Ramos (cell line): ENCODE data around the gene ARHGAP29.

ENCODE experiments used
- in situ Hi-C: fragments of 300-500 bp; cut with MboI; formaldehyde crosslinking; loops from one replicate; pipeline ENCODE4 v1.14.3; 2022; ENCODE audit warnings: low sequenced_read_pairs; ENCODE audit not compliant: unreplicated experiment

Gene ARHGAP29

DNA sequence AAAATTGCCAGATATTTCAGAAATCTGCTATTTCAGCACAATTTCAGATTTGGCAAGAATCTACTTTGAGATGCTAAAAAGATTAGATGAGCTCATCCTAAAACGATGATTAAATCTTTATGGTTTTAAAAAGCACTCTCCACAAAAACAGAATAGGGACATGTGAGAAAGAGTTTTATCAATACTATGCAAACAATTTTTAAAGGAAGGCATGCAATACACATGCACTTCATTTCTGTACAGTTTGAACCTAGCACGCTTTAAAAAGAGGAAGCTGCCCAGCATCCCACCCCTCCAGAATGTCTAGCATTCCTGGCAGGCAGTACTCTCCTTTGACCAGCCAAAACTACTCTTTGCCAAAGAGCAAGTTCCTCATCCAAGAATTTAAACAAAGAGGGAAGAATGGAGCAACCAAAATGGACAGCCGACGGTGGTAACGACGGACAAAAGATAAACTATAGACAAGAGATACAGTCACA is 1.3 kb downstream of the ARHGAP29 start:
- in situ Hi-C loops: no loop called here

DNA sequence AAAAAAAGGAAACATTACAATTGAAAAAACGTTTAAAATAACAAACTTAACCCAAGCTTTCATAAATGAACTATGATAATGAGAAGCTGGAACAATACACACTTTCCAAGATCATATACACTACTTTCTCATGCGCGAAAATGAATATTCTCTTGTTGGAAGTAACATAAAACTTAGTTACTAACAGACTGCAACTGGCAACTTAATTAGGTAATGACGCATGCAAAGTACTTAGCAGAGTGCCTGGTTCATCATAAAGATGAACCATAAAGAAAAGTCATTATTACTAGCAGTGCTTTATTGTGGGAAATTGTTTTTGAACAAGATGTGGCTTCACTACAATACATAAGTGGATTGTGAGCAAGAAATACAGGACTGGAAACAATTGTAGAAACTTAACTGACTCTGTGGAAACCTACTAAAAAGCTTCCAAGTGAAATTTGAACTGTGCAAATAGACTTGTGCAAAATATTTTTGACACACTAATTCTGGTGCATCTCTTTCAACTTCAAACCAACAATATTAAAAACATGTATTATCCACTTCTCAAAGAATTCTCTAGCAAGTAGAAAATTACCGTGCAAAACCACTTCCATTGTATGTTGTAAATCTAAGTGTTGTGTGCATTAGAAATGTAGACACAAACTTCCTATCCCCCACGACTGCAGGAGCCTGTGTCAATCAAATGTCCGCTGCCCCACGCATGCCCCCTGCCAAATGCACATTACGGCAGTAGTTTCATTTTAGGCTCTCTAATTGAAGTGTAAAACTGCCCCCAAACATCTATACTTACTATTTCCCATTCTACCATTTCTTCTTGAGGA is 2.0 kb downstream of the ARHGAP29 start:
- in situ Hi-C loops: no loop called here

DNA sequence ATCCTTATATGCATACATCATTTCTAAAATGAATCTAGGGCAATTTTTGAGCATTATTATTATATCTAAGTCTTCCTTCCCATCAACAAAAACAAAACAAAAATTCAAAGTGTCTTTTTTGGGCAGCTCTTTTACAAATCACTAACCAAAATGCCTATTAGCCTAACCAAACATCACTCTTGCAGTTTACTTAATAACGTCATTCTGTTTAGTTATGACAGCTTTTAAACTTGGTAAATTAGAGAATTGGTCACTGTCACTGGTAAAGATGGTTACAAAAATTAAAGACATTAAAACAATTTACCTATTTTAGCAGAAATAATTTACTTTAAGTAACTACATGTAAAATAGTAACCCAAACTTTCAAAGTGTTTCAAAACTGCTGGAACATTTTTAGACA is 2.8 kb downstream of the ARHGAP29 start:
- in situ Hi-C loops: no loop called here

DNA sequence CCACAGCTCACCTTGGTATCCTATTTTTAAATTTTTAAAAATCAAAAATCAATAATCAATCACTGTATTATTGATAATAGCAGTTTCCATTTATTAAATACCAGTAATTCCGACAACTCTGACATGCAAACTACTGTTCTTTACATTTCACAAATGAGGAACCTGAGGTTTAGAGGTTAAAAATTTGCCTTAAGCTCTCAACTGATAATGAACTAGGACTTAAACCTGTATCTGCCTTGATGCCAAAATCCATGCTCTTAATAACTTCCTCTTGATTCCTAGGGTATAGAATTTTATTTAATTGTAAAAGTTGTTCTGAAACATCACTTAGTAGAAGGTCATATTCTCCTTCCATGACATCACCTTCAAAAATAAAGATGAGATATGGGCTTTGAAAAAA is 5.6 kb downstream of the ARHGAP29 start:
- in situ Hi-C loops: no loop called here

DNA sequence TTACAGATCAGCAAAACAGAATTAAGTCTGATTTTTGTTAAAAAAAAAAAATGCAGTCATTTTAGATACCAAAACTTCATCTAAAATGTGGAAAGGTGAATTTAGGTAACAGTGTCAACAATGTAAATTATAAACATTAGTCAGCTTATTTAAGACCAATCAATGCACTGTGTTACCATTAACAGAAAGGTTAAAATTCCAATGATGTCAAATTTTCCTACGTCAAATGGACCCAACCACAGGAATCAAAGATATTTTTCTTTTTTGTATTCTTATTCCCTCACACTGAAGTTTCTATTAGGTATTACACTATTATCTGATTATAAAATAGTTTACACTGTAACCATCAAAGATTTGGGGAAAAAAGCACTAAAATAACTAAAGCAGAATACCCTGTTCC is 6.5 kb downstream of the ARHGAP29 start:
- in situ Hi-C loops: no loop called here

DNA sequence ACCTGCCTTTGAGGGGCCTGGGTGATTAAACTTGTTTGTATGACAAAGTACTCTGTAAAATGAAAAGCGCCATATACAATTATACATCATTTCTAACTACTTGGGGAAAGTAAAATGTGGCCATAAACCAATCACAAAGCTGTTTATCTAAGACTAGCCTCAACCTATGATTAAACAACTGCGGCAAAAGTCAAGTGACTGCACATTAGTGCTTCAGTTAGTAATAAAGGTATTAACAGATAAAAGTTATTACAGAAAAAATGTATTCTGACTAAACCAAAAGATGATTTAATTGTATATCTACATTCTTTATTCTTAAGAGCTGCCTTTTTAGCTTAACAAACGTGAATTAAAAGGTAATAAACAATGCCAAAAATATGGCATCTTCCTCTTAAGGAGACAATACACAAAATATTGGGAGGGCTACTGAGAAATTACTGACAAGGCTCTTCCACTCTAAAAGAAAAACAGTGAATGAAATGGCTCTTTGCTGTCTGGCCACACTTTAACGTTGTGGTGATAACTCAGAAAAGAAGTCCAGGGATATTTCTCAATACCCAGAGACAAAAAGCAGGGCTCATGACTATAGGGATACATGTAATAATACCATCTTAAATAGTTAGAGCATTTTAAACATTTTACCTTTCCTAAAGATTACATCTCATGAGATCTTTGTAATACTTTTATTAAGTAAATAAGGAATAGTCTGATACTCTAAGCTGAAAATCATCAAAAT is 8.6 kb downstream of the ARHGAP29 start:
- in situ Hi-C loops: no loop called here

DNA sequence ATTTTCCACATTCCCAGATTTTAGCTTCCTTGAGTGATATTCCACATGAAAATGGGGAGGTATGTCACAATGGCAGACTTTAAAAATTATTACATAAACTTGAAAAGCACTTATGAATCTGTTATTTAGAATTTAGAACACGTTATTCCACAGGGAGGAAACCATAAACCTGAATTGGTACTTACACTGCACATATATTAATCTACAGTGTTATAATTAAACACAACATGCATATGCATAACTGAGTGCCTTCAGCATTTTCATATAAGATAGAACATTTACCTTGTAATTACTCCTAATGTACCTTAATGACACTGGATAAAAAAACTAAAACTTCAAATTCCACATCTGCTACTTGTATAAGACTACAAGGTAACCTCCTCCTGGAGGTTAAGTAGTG is 9.8 kb downstream of the ARHGAP29 start:
- in situ Hi-C loops: no loop called here

DNA sequence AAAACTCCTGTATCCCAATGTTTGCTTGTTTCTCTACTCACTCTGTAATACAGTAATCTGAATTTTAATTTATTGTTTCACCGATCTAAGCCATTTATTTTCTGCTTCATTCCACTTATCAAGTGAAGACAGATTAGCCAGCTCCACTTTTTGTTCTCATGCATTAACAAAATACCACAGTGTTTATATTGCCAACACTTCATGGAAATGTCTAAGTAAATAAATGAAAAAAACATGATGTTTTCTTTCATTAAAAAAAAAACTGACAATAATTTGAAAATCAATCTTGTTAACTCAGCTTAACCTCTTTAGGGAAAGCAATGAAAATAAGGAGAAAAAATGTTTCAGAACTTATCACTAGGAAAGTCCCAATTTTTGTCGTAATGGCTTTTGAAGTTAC is 11.5 kb downstream of the ARHGAP29 start:
- in situ Hi-C loops: no loop called here

DNA sequence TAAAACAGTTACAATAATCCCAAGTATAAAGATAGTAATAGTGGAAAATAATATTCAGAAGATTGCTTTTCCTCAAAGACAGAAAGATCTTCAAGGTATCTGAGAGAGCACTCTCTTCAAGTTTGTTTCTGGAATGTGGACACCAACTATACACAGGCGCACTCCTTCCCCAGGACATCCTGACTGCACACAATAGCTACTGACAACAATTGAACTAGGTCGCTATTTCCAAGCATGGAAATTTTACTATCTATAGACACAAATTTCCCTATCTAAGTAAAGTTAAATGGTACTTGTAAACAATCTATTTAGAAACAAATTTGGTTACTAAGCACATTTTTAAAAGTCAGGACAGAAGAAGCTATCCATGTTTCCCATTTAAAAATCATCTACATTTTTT is 19.1 kb downstream of the ARHGAP29 start:
- in situ Hi-C loops: no loop called here

DNA sequence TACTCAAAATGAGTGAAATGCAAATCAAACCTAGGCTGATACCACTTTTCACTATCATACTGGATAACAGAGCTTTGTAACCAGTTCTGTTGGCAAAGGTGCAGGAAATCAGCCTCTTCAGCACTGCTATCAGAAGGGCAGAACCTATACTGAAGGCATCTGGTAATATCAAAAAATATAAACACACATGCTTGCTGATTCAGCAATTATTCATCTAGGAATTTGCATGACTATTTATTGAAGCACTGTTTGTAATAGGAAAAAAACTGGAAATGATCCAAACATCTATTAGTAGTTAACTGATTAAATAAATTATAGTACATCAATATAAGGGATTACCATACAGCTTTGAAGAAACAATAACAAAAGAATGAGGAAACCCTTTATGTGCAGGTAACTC is 21.4 kb downstream of the ARHGAP29 start:
- in situ Hi-C loops: no loop called here

DNA sequence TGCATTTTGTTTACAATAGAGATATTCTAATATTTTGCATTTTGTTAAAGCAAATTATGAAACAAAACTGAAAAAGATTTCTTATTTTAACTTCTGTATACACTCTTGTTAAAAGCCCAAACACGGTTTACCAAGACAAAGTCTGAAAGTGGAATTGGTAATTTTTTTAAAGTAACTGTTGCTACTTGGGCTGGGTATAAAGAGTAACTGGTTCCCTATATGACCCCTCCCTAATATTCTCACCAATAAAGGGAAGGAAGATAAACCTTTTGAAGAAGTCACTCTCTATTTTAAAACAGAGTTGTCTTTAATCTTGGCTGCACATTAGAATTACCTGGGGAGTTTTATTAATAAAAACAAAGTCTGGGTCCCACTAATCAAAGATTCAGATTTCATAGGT is 27.4 kb downstream of the ARHGAP29 start:
- in situ Hi-C loops: no loop called here

DNA sequence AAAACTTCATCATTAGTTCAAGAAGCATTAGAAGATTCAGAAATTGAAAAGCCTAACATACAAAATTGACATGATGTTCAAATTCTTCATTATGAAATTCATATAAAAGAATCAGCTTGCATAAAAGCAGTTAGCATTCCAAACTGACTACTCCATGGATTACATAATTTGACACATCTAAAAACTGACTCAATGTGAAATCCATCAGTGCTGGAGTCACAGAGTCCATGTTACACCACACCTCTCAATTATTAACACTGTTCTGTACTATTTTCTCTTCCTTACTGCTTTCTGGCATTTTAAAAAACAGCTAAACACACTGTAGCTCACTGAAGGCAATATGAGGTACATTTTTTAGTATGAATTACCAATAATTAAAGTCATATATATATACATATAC is 28.0 kb downstream of the ARHGAP29 start:
- in situ Hi-C loops: no loop called here

DNA sequence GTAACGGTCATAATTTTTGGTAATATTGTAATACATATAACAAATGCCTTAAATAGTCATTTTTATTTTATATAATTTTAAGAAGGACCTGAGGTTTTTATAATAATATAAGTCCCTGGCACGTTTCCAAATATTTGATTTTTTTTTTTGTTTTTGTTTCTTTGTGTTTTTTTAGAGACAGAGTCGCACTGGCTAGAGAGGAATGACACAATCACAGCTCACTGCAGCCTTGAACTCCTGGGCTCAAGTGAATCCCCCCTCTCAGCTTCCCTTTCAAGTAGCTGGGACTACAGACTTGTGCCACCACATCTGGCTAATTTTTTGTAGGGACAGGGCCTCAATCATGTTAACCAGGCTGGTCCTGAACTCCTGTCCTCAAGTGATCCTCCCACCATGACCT is 29.7 kb downstream of the ARHGAP29 start:
- in situ Hi-C loops: no loop called here

DNA sequence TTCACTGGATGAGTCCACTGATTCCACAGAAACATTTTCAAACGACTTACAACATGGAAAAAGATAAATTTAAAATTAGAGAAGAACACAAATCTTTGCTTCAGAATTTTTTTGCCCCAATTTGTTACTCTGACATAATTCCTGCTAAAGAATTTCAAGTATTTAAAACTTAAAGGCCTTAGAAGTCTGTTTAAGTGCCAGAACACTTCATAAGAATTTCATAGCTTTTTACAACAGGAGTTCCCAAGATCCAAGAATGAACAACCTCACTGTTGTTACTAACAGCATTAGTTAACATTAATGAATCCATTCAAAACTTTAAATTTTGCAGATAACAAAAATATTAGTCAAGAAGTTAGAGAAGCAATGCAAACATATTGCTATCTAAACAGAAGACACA is 31.7 kb downstream of the ARHGAP29 start:
- in situ Hi-C loops: no loop called here

DNA sequence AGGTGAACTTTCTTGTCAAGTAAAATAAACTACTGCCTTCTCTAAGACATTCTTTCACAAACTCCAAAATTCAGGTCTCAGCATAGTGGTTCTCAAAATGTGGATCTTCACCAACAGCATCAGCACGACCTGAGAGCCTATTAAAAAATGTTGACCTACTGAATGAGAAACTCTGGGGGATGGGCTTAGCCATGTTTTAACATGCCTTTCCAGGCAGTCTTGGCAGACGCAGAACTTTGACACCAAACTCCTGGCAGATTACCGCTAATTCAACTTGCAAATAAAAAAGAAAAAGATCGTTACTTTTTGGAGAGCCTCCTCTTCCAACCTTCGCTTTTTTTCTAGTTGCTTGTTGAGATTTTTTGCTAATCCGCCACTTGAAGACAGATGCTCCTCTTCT is 35.1 kb downstream of the ARHGAP29 start:
- in situ Hi-C loops: no loop called here

DNA sequence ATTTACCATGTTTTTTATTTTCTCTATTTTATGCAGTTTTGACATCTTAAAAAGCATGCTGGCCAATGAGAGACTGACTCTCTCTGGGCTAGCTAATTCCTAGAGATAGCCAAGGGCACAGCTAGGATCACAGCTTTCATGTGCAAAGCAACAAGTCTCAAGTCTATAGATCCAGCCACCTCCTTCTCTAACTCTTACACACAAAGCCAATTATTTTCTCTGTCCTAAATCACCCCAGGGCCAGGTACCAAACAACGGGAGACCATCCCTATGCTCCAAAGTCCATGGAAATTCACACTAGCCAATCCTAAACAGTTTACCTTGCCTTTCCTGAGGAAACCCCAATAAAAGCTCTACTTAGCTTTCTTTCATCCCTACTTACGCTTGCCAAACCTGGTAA is 38.0 kb downstream of the ARHGAP29 start:
- in situ Hi-C loops: no loop called here

DNA sequence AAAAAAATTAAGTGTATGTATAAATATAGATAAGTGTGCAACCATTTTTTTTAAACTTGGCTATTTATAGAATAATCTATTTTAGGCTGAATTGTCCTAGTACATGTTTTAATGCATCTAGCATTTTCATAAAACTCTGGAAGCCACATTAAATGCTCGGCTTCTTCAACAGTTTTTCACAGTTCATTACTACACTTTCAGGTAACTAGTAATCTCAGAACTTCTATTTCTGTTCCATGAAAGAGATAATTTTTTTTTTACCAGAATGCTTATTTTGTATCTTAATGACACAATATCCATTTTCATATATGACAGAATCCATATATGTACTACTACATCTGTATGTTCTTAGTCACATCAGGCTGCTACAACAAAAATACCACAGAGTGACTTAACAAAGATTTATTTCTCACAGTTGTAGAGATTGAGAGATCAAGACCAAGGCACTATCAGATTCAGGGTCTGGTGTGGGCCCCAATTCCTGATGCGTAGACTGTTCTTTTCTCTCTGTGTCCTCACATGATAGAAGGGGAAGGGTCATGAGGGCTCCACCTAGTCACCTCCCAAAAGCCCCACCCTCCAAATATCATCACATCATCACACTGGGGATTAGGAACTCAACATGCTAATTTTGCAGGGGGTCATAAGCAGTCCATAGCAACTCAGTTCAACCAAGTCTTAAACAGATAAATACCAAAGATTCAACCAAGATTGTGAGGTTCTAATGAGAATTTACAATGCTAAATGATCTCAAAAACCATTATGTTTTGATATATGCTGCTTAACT is 43.1 kb downstream of the ARHGAP29 start:
- in situ Hi-C loops: no loop called here

DNA sequence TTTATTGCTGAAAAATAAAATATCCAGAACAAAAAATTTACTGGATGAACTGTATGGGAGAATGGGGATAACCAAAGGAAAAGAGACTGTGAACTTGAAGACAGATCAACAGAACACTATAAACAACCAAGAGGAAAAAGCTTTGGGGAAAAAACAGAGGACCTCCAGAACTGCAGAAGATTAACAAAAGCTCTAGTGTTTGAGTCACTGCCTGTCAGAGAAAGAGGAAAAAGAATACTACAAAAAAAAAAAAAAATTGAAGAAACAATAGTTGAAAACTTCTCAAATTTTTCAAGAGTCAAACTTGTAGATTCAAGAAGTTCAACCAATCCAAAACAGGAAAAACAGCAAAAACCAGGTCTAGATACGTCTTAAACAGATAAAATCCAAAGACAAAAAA is 44.3 kb downstream of the ARHGAP29 start:
- in situ Hi-C loops: no loop called here

DNA sequence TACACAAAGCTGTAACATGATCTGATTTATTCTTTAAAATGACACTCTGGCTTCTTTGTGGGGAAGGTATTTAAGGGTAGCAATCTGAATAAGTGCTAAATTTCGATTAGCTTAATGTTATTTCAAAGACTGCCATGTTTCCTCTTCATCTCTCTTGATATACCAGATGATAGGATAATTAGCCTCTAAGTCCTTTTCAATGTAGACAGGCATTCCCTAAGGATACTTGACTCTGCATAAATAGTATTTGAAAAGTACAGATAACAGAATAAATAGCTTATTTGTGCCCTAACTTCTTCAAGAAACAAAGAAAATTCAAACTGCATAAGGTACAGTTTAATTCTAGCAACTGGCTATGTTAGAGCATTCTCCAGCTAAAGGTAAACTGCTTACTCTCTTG is 46.2 kb downstream of the ARHGAP29 start:
- in situ Hi-C loops: no loop called here

DNA sequence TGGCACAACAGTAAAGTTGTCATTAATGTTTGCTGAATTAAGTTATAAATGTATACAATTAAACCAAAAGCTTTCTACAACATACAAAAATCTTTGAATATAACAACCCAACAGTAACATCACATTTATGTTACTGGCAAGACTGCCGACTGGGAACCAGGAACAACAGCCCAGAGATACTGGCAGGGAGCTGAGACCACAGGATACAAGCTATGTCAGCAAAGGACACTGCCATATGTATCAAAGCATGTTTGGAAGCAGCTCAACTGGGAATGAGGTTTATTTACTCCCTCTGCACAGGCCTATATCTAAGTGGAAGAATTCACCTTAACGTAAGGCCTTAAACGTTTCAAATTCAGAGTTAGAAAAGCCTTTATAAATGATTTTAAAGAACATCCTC is 50.4 kb downstream of the ARHGAP29 start:
- in situ Hi-C loops: no loop called here
